GM12892 (cell line): ENCODE measurements around the gene ICE1.

Experiments
- POLR2A ChIP-seq: IDR thresholded peaks from 2 replicates; pipeline ENCODE4 v1.6.1; 2011; ENCODE audit warnings: low read depth, low read length, control low read depth
- POLR2AphosphoS5 ChIP-seq: IDR thresholded peaks from 2 replicates; pipeline ENCODE4 v1.6.1; 2011; ENCODE audit warnings: low read depth, low read length, control low read depth
- TAF1 ChIP-seq: IDR thresholded peaks from 2 replicates; pipeline ENCODE4 v1.6.1; 2011; ENCODE audit warnings: low read depth, mild to moderate bottlenecking, control low read depth, low read length, borderline replicate concordance

GRCh38 chr5:5422819-5423515 lies 490 bp downstream of the ICE1 start:
- TF ChIP-seq POLR2A (no peak), POLR2AphosphoS5 (no peak), TAF1 (no peak)
